ENCODE measurements around the gene ROR1. TPM values are rescaled to one million over a fixed set of nuclear protein-coding genes. Genes with fewer than 3 reads are reported as not detected.

Gene ROR1
- total and polyA plus RNA-seq, 3 donors from 2014 or later, result 3.3 to 5.1 (median 4.6) TPM

GRCh38 chr1:63756839-63757238, 17.0 kb upstream of the ROR1 start:
- no peaks in the 10 kb centered on the region for H3K4me1 ChIP-seq
- no peak overlapping the region for H3K4me3 ChIP-seq
- H3K9me3 ChIP-seq, result no peaks in the 10 kb centered on the region
- TF ChIP-seq POLR2A (IDR thresholded peaks at IDR 0.05), result no peak
- no peak for TF ChIP-seq CTCF (IDR thresholded peaks at IDR 0.05)
- H3K27me3 ChIP-seq, result no peaks in the 10 kb centered on the region
- intact Hi-C loops (cut with DNase I; ENCODE audit: low total_unique reads), result no loop called here
- DNase-seq, result no peak
- H3K36me3 ChIP-seq (ENCODE audit: low read depth, missing control alignments), result no peaks in the 10 kb centered on the region
- H3K27ac ChIP-seq, result no peak overlapping the region

- no peak overlapping the region for H3K4me3 ChIP-seq
- H3K9me3 ChIP-seq, result no peaks in the 10 kb centered on the region
- no peak for TF ChIP-seq POLR2A (IDR thresholded peaks at IDR 0.05)
- no peak for TF ChIP-seq CTCF (IDR thresholded peaks at IDR 0.05)
- no peaks in the 10 kb centered on the region for H3K36me3 ChIP-seq (ENCODE audit: low read depth, missing control alignments)
- H3K4me1 ChIP-seq, result no peaks in the 10 kb centered on the region
- no peaks in the 10 kb centered on the region for H3K27me3 ChIP-seq
- H3K27ac ChIP-seq, result no peak overlapping the region
- DNase-seq, result no peak
- intact Hi-C loops (cut with DNase I; ENCODE audit: low total_unique reads), result no loop called here
Observed at GRCh38 chr1:63757334-63757733, 16.5 kb upstream of the ROR1 start.

GRCh38 chr1:63758791-63759190, 15.0 kb upstream of the ROR1 start:
- intact Hi-C loops (cut with DNase I; ENCODE audit: low total_unique reads), result no loop called here
- Histone ChIP-seq H3K4me3 (no peak overlapping the region), H3K9me3 (no peaks in the 10 kb centered on the region), H3K4me1 (no peaks in the 10 kb centered on the region), H3K36me3 (ENCODE audit: low read depth, missing control alignments) (no peaks in the 10 kb centered on the region), H3K27ac (no peak overlapping the region), H3K27me3 (no peaks in the 10 kb centered on the region)
- 78 to 85% methylated on average over 6 of the region's 6 CpGs for WGBS, 2 donors
- TF ChIP-seq POLR2A (IDR thresholded peaks at IDR 0.05), result no peak
- no peak for TF ChIP-seq CTCF (IDR thresholded peaks at IDR 0.05)
- no peak for DNase-seq

- intact Hi-C loops (cut with DNase I; ENCODE audit: low total_unique reads), result no loop called here
- H3K36me3 ChIP-seq (ENCODE audit: low read depth, missing control alignments), result no peaks in the 10 kb centered on the region
- H3K27me3 ChIP-seq, result no peaks in the 10 kb centered on the region
- no peaks in the 10 kb centered on the region for H3K4me1 ChIP-seq
- H3K27ac ChIP-seq, result no peak overlapping the region
- no peaks in the 10 kb centered on the region for H3K9me3 ChIP-seq
- no peak overlapping the region for H3K4me3 ChIP-seq
- TF ChIP-seq POLR2A (IDR thresholded peaks at IDR 0.05), result no peak
- no peak for TF ChIP-seq CTCF (IDR thresholded peaks at IDR 0.05)
- DNase-seq, result no peak
Observed at GRCh38 chr1:63759778-63760177, 14.0 kb upstream of the ROR1 start.

- TF ChIP-seq POLR2A (IDR thresholded peaks at IDR 0.05) (no peak), CTCF (IDR thresholded peaks at IDR 0.05) (no peak)
- H3K4me1 ChIP-seq, result no peaks in the 10 kb centered on the region
- no peaks in the 10 kb centered on the region for H3K27me3 ChIP-seq
- no peak overlapping the region for H3K27ac ChIP-seq
- WGBS, 2 donors, result 72 to 89% methylated on average over 1 of the region's 1 CpG
- intact Hi-C loops (cut with DNase I; ENCODE audit: low total_unique reads), result loop anchor here (5.0 kb wide), 1 partner anchor 367 kb away; no protein-coding TSS in a partner anchor
- H3K9me3 ChIP-seq, result no peaks in the 10 kb centered on the region
- no peak for DNase-seq
- H3K4me3 ChIP-seq, result no peak overlapping the region
- no peaks in the 10 kb centered on the region for H3K36me3 ChIP-seq (ENCODE audit: low read depth, missing control alignments)
Observed at GRCh38 chr1:63770381-63770780, 3.4 kb upstream of the ROR1 start.

All from testis (tissue), 3 donors.